ENCODE measurements around the gene VLDLR. TPM values are rescaled to one million over a fixed set of nuclear protein-coding genes. Genes with fewer than 3 reads are reported as not detected.

The VLDLR gene
- total and polyA plus RNA-seq, 2 of the 8 experiments (the other 6 are each of a cell fraction or from before 2014, with no cell fraction given), result 24.2 to 49.1 TPM

- TF ChIP-seq KDM4A (IDR thresholded peaks at IDR 0.05; ENCODE audit: low read depth, low read length, severe bottlenecking), result no peak
Measured at GRCh38 chr9:2686911-2687310, 65.3 kb downstream of the VLDLR start (continued).
